Activated CD4-positive, alpha-beta T cell treated with anti-CD3 and anti-CD28 coated beads, Interleukin-2, amount 10 ng/mL, durations not matched to agents 7 days and 5 days (primary cell): Measurements from ENCODE around the gene CCDC185. TPM values are rescaled to one million over a fixed set of nuclear protein-coding genes. Genes with fewer than 3 reads are reported as not detected.
"Not testable (repeated sequence)": the region's sequence is repeated elsewhere in the genome, so short reads cannot be mapped to it uniquely, and the experiment has no call there.

Experiments used
- CTCF ChIA-PET: fragments of 350-600 bp; sonication (Branson Sonifier 250); formaldehyde crosslinking; loops from one replicate; lab custom pipeline; 2021; ENCODE audit warnings: antibody characterized with exemption; lab: Charles Lee
- POLR2A ChIA-PET: fragments of 350-600 bp; sonication (Branson Sonifier 250); formaldehyde crosslinking; loops from one replicate; lab custom pipeline; 2021; ENCODE audit warnings: antibody characterized with exemption; lab: Charles Lee
- DNase-seq: peaks from one replicate; pipeline ENCODE4 v3.0.0-alpha.2; 2020
- H3K27ac Mint-ChIP-seq: one replicate; pipeline ENCODE4 v1.8.0; 2021; ENCODE audit warnings: mild to moderate bottlenecking, moderate library complexity, mixed read lengths
- H3K27me3 Mint-ChIP-seq: one replicate; pipeline ENCODE4 v1.8.0; 2021; ENCODE audit warnings: mixed read lengths
- H3K36me3 Mint-ChIP-seq: one replicate; pipeline ENCODE4 v1.8.0; 2021; ENCODE audit warnings: low read depth, mixed read lengths
- H3K4me1 Mint-ChIP-seq: one replicate; pipeline ENCODE4 v1.8.0; 2021; ENCODE audit warnings: mixed read lengths
- H3K4me3 Mint-ChIP-seq: one replicate; pipeline ENCODE4 v1.8.0; 2021; ENCODE audit warnings: mild to moderate bottlenecking, moderate library complexity, mixed read lengths
- H3K9me3 Mint-ChIP-seq: one replicate; pipeline ENCODE4 v1.8.0; 2021; ENCODE audit warnings: mixed read lengths
- total RNA-seq, 2 experiments: library from RNA; stranded (reverse); gene quantifications; one replicate each; pipeline ENCODE4 v1.2.3, GENCODE V29; 2021

Gene CCDC185
- total RNA-seq, 2 experiments from 2014 or later = not detected

DNA sequence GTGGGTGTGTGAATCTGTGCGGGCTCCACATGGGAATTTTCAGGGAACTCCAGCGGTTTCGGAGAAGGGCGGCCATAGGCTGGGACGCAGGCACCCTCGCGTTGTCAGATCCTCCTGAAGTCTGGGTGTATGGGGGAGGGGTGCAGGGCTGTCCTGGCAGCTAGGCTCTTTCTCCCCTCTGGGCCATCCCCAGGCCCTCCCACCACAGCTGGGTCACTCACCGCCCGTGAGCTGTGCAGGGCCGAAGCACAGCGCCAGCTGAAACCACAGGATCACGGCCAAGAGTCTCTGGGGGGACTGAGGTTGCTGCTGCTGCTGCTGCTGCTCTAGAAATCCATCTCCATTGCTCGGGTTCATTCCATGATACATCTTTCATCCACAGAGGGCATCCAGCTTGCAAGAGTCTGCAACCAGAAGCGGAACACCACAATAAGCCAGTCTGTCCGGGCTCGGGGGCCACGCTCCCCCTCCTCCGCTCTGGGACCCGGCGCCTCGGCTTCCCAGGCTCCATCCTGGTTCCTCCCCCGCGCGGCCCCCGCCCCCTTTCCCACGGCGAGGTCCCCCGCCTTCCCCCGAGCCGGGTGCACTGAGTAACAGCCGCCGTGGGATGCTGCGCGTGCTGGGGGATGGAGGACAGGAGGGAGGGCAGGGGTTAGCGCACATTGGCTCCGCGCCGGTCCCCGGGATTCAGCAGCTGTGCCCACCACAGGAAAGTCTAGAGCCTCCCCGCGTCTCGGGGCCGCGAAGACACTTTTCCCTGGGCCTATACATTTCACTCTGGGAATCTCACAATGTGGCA, 30.0 kb upstream of the CCDC185 start:
- ChIA-PET CTCF (interaction anchor here (0.7 to 1.1 kb wide), 3 partner anchors 8 to 36 kb away, joined by 3 read pairs; no protein-coding TSS in a partner anchor), POLR2A (no interaction called here)
- peak overlapping the region; percentile 85 for H3K4me3 Mint-ChIP-seq
- no peak for DNase-seq
- H3K4me1 Mint-ChIP-seq = peaks cover 18% of the 10 kb centered on the region
- H3K9me3 Mint-ChIP-seq = no peaks in the 10 kb centered on the region
- H3K36me3 Mint-ChIP-seq = no peaks in the 10 kb centered on the region
- H3K27ac Mint-ChIP-seq = no peak overlapping the region
- H3K27me3 Mint-ChIP-seq = peaks cover 52% of the 10 kb centered on the region

GRCh38 chr1:223363856-223364684, 29.1 kb upstream of the CCDC185 start, which contains the start of gene SUSD4:
TSS of gene SUSD4 (minus strand) at chr1:223364176. CDS start at chr1:223363425, 751 bp downstream.
- H3K4me1 Mint-ChIP-seq = peaks cover 18% of the 10 kb centered on the region
- H3K27ac Mint-ChIP-seq = no peak within 1 kb of the TSS
- H3K9me3 Mint-ChIP-seq = no peaks in the 10 kb centered on the region
- peaks cover 52% of the 10 kb centered on the region for H3K27me3 Mint-ChIP-seq
- peak within 1 kb of the TSS; percentile 85 for H3K4me3 Mint-ChIP-seq
- no peaks in the 10 kb centered on the region for H3K36me3 Mint-ChIP-seq
- ChIA-PET POLR2A (interaction anchor here (0.6 kb wide), 1 partner anchor 231 kb away, joined by 5 read pairs; no protein-coding TSS in a partner anchor), CTCF (interaction anchor here (0.7 to 1.1 kb wide), 3 partner anchors 9 to 37 kb away, joined by 3 read pairs; no protein-coding TSS in a partner anchor)
- DNase-seq = peak; percentile 67

- POLR2A ChIA-PET = no interaction called here
- Mint-ChIP-seq H3K9me3 (no peaks in the 10 kb centered on the region), H3K4me1 (peaks cover 18% of the 10 kb centered on the region), H3K36me3 (no peaks in the 10 kb centered on the region), H3K27ac (no peak overlapping the region), H3K4me3 (peak overlapping the region; percentile 67), H3K27me3 (peaks cover 52% of the 10 kb centered on the region)
- CTCF ChIA-PET = interaction anchor here (1.4 kb wide), 1 partner anchor 62 kb away, joined by 3 read pairs; no protein-coding TSS in a partner anchor
- no peak for DNase-seq
These were observed 28.4 kb upstream of the CCDC185 start for GRCh38 chr1:223364685-223365382.

DNA sequence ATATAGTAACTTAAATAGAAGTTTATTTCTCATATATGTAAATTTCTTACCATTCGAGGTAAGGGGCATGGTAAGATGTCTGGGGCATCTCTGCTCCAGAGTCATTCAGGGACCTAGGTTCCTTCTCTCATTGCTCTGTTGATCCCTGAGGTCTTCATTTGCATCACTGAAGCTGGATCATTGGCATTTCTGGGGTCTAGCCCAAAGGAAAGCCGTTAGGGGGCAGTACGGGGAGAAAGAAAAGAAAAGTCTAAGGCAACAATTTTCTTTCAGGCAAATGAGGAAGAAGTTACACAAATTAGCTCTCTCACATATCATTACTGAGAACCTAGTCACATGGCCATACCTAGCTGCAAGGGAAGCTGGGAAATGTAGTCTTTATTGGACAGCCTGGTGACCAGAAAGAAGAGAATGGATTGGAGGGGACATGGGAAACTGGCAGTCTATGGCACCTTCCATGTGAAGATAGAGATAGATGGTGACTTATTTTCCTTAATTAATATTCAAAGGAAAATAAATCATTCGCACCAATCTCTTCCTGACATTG, 19.1 kb upstream of the CCDC185 start:
- no peaks in the 10 kb centered on the region for H3K36me3 Mint-ChIP-seq
- no peak overlapping the region for H3K27ac Mint-ChIP-seq
- H3K4me1 Mint-ChIP-seq = no peaks in the 10 kb centered on the region
- H3K27me3 Mint-ChIP-seq = peaks cover 4% of the 10 kb centered on the region
- peaks cover 5% of the 10 kb centered on the region for H3K9me3 Mint-ChIP-seq
- no peak overlapping the region for H3K4me3 Mint-ChIP-seq
- ChIA-PET POLR2A (no interaction called here), CTCF (no interaction called here)
- no peak for DNase-seq

- H3K36me3 Mint-ChIP-seq = no peaks in the 10 kb centered on the region
- peaks cover 5% of the 10 kb centered on the region for H3K9me3 Mint-ChIP-seq
- no peak overlapping the region for H3K27ac Mint-ChIP-seq
- ChIA-PET CTCF (no interaction called here), POLR2A (interaction anchor here (0.6 kb wide), 1 partner anchor 360 kb away, joined by 5 read pairs; no protein-coding TSS in a partner anchor)
- no peak for DNase-seq
- H3K27me3 Mint-ChIP-seq = peaks cover under 1% of the 10 kb centered on the region
- H3K4me1 Mint-ChIP-seq = no peaks in the 10 kb centered on the region
- H3K4me3 Mint-ChIP-seq = no peak overlapping the region
These were observed 14.5 kb upstream of the CCDC185 start for GRCh38 chr1:223378754-223379153.

DNA sequence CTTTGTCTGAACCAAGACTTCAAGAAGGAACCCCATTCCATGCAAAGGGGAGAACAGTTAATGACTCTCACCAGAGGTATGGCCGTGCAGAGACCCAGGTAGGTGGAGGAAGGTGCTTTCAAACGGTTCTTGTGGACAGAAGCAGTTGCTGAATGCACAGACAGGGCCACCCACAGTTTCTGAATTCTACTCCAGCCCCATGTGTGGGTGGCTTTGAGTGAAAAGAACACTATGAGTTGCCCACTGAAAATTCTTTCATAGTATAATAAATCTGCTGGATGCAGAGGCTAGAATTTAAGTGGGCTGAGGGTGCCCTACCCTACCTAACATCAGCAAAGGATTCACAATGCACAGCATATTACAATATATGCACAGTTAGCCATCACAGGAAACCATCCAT, 7.2 kb upstream of the CCDC185 start:
- no peaks in the 10 kb centered on the region for H3K4me1 Mint-ChIP-seq
- H3K4me3 Mint-ChIP-seq = no peak overlapping the region
- CTCF ChIA-PET = no interaction called here
- peaks cover 8% of the 10 kb centered on the region for H3K27me3 Mint-ChIP-seq
- POLR2A ChIA-PET = no interaction called here
- no peak for DNase-seq
- H3K9me3 Mint-ChIP-seq = no peaks in the 10 kb centered on the region
- no peak overlapping the region for H3K27ac Mint-ChIP-seq
- H3K36me3 Mint-ChIP-seq = no peaks in the 10 kb centered on the region

DNA sequence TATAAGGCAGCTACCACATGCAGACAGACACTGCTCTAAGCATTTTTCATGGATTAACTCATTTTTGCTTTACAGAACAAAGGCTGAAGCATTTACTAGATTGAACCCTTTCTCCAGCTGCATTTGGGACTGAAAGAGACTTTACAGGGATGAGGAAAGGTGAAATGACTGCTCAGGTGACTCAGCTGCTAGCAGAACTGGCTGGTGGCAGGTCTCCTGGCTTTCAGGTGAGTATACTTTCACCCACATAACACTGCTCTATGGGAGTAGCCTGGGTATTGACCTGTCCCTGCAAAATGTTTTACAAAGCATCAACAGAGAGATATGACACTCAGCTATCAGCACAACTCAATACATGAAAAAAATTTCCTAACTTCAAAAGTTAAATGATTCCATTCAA, 2.6 kb upstream of the CCDC185 start:
- CTCF ChIA-PET = no interaction called here
- POLR2A ChIA-PET = no interaction called here
- H3K9me3 Mint-ChIP-seq = no peaks in the 10 kb centered on the region
- H3K36me3 Mint-ChIP-seq = no peaks in the 10 kb centered on the region
- H3K27me3 Mint-ChIP-seq = peaks cover 33% of the 10 kb centered on the region
- peaks cover 3% of the 10 kb centered on the region for H3K4me1 Mint-ChIP-seq
- no peak for DNase-seq
- H3K4me3 Mint-ChIP-seq = no peak overlapping the region
- no peak overlapping the region for H3K27ac Mint-ChIP-seq

- Mint-ChIP-seq H3K9me3 (no peaks in the 10 kb centered on the region), H3K27me3 (peaks cover 33% of the 10 kb centered on the region), H3K4me1 (peaks cover 3% of the 10 kb centered on the region), H3K36me3 (no peaks in the 10 kb centered on the region), H3K4me3 (no peak overlapping the region), H3K27ac (no peak overlapping the region)
- DNase-seq = no peak
- ChIA-PET CTCF (no interaction called here), POLR2A (no interaction called here)
These were observed 1.0 kb downstream of the CCDC185 start for GRCh38 chr1:223394242-223394641.

DNA sequence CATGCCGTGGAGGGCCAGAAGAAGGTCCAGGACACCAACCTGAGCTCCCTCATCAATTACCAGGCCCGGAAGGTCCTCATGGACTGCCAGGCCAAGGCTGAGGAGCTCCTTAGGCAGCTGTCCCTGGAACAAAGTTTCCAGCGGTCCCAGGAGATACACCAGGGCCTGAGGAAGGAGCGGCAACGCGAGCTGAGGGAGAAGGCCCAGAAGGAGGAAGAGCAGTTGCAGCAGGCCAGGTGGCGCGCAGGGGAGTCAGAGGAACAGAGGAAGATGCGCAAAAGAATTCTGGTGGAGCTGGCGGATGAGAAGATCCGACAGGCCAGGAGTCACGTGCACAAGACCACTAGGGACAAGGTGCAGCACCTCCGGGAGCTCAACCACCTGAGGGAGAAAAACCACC, 1.5 kb downstream of the CCDC185 start:
- no peak for DNase-seq
- H3K9me3 Mint-ChIP-seq = no peaks in the 10 kb centered on the region
- POLR2A ChIA-PET = no interaction called here
- H3K4me3 Mint-ChIP-seq = no peak overlapping the region
- H3K27ac Mint-ChIP-seq = no peak overlapping the region
- H3K36me3 Mint-ChIP-seq = no peaks in the 10 kb centered on the region
- CTCF ChIA-PET = no interaction called here
- H3K27me3 Mint-ChIP-seq = peaks cover 33% of the 10 kb centered on the region
- H3K4me1 Mint-ChIP-seq = peaks cover 3% of the 10 kb centered on the region

DNA sequence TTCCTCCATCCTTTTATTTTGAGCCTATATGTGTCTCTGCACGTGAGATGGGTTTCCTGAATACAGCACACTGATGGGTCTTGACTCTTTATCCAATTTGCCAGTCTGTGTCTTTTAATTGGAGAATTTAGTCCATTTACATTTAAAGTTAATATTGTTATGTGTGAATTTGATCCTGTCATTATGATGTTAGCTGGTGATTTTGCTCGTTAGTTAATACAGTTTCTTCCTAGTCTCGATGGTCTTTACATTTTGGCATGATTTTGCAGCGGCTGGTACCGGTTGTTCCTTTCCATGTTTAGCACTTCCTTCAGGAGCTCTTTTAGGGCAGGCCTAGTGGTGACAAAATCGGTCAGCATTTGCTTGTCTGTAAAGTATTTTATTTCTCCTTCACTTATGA, 6.2 kb downstream of the CCDC185 start:
- DNase-seq, CTCF ChIA-PET, H3K27ac Mint-ChIP-seq, H3K36me3 Mint-ChIP-seq, POLR2A ChIA-PET, H3K27me3 Mint-ChIP-seq, H3K4me1 Mint-ChIP-seq, H3K4me3 Mint-ChIP-seq: not testable (repeated sequence)
- H3K9me3 Mint-ChIP-seq = peaks cover 13% of the 10 kb centered on the region

- POLR2A ChIA-PET = no interaction called here
- Mint-ChIP-seq H3K36me3 (peaks cover 11% of the 10 kb centered on the region), H3K4me1 (peaks cover 27% of the 10 kb centered on the region), H3K27me3 (peaks cover 8% of the 10 kb centered on the region), H3K9me3 (peaks cover 24% of the 10 kb centered on the region), H3K4me3 (no peak overlapping the region), H3K27ac (no peak overlapping the region)
- no peak for DNase-seq
- CTCF ChIA-PET = interaction anchor here (0.6 kb wide), 1 partner anchor 277 kb away, joined by 3 read pairs; no protein-coding TSS in a partner anchor
These were observed 8.9 kb downstream of the CCDC185 start for GRCh38 chr1:223401873-223402789.
